Left ventricle myocardium inferior (tissue), 1 donor: ENCODE measurements around the gene NFASC. TPM values are rescaled to one million over a fixed set of nuclear protein-coding genes. Genes with fewer than 3 reads are reported as not detected.

Experiments used
- DNase-seq: peaks from one replicate; pipeline ENCODE4 v3.0.0-alpha.2; 2020
- H3K27ac ChIP-seq: fragments of 200-600 bp; replicated peaks from 2 replicates; pipeline ENCODE4 v1.8.0; 2021
- H3K27me3 ChIP-seq: fragments of 200-600 bp; 2 replicates; pipeline ENCODE4 v1.8.0; 2021; ENCODE audit warnings: low read depth
- H3K36me3 ChIP-seq: fragments of 200-600 bp; 2 replicates; pipeline ENCODE4 v1.8.0; 2021
- H3K4me1 ChIP-seq: fragments of 200-600 bp; 2 replicates; pipeline ENCODE4 v1.8.0; 2021
- H3K4me3 ChIP-seq: fragments of 200-600 bp; 2 replicates; pipeline ENCODE4 v1.8.0; 2021; ENCODE audit warnings: mild to moderate bottlenecking, moderate library complexity
- H3K9me3 ChIP-seq: fragments of 200-600 bp; replicated peaks from 2 replicates; pipeline ENCODE4 v1.8.0; 2021
- CTCF ChIP-seq: fragments of 200-600 bp; IDR thresholded peaks from 2 replicates; pipeline ENCODE4 v1.8.0; 2021; ENCODE audit warnings: antibody characterized with exemption, mild to moderate bottlenecking, borderline replicate concordance
- intact Hi-C: fragments of 100-400 bp; cut with micrococcal nuclease; formaldehyde crosslinking; loops from one replicate; pipeline ENCODE4 v1.11.0; 2022
- total RNA-seq: library from RNA; stranded (reverse); fragmentation: NEBNext Ultra II Directional; extraction: Animal tissue kit (Norgen Biotek cat#: 25700); gene quantifications from one replicate; pipeline ENCODE4 v1.2.1, GENCODE V29; 2021
- donor health status: DM: no; HTN: yes; CAD: no; lungs with severe emphysema.

The NFASC gene
- total RNA-seq, 1 donor from 2014 or later = 8.2 TPM

DNA sequence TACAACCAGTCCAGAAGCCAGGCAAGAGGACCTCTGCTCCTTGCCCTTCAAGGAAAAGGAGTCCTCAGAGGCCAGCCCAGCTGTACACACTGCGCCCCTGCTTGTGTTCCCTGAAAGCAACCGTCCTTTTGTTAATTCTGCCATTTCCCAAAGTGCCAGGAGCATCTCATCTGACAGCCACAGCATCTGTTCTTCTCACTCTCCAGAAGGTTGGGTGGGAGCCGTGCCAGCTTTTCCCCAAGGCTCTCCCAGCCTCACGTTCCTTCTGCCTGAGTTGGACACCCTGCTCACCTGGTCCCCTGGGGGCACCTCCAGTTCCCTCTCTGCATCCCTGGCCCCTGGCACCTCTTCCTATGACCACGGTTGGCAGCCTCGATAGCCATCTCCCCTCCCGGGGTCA, 161.8 kb downstream of the NFASC start:
- intact Hi-C loops = no loop called here
- Histone ChIP-seq H3K4me1 (no peaks in the 10 kb centered on the region), H3K36me3 (no peaks in the 10 kb centered on the region), H3K4me3 (no peak overlapping the region), H3K27ac (no peak overlapping the region), H3K27me3 (peaks cover 57% of the 10 kb centered on the region), H3K9me3 (no peaks in the 10 kb centered on the region)
- no peak for TF ChIP-seq CTCF
- DNase-seq = no peak

GRCh38 chr1:205037539-205037938, 166.9 kb downstream of the NFASC start:
- H3K4me1 ChIP-seq = no peaks in the 10 kb centered on the region
- no peak overlapping the region for H3K27ac ChIP-seq
- H3K27me3 ChIP-seq = peaks cover 37% of the 10 kb centered on the region
- no peaks in the 10 kb centered on the region for H3K36me3 ChIP-seq
- DNase-seq = no peak
- intact Hi-C loops = no loop called here
- H3K9me3 ChIP-seq = no peaks in the 10 kb centered on the region
- TF ChIP-seq CTCF = no peak
- H3K4me3 ChIP-seq = no peak overlapping the region

DNA sequence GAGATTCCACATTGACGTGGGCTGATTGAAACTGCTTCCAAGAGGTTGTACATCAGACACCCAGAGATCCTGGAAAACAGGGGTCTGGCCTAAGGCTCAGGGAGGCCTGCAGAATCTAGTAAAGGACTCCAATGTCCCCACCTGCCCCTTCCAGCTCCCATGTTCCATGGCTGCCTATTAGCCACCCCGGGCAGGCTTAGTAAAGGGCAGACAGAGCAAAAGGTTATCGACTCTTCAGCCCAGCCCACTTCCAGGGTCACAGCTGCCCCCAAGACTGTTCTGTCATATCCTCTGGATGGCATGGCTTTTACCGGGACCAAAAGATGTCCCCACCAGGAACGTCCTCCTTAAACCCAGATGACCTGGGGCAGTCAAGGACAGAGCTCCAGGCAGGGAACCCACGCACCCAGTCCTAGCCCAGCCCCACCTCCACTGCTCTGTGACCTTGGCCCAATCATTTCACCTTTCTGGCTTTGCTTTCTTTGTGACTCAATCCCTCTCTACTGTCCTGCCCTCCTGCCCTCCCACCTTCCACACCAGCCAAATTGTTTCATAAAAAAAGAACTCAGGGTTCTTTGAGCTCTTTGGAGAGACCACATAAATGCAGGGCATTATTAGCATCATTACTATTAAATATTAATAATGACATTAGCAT, 167.6 kb downstream of the NFASC start:
- H3K27ac ChIP-seq = no peak overlapping the region
- no peak overlapping the region for H3K4me3 ChIP-seq
- intact Hi-C loops = no loop called here

DNA sequence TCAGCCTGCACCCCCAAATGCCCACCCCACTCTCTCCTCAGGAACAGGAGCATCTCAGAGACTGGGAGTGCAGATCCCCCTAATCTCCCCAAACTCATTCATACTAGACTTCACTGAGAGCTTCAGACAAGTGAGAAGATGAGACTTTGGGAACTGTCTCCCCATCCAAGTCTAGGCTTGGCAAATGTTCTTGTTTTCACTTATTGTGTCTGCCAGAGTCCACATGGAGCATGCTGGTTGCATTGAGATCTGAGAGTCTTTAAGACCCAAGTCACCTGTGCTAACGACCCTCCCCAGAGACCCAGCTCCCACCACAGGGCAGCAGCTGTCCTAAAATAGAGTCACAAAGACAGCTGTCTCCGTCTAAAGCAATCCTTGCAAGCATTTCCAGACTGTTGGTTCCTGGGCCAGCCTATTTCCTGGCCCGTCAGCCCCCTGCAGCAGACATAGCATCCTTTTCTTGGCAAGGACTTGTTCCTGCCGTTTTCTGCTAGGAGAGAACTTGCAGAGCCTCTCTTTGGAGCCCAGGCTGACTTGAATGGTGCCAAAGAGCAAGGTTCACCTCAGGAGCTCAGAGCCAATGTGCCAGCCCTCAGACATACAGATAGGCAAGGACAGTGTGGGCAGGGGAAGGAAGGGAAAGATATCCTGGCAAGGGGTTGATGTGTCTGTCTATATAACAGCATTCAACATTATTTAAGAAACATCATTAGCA, 170.5 kb downstream of the NFASC start:
- intact Hi-C loops = no loop called here
- DNase-seq = no peak
- H3K36me3 ChIP-seq = no peaks in the 10 kb centered on the region
- H3K9me3 ChIP-seq = no peaks in the 10 kb centered on the region
- H3K27me3 ChIP-seq = peaks cover 62% of the 10 kb centered on the region
- H3K4me3 ChIP-seq = no peak overlapping the region
- no peak overlapping the region for H3K27ac ChIP-seq
- H3K4me1 ChIP-seq = peaks cover 9% of the 10 kb centered on the region
- no peak for TF ChIP-seq CTCF

More for the DNA sequence above, 167.6 kb downstream of the NFASC start:
- Histone ChIP-seq H3K4me1 (peaks cover 6% of the 10 kb centered on the region), H3K27me3 (peaks cover 37% of the 10 kb centered on the region), H3K9me3 (no peaks in the 10 kb centered on the region), H3K36me3 (no peaks in the 10 kb centered on the region)
- DNase-seq = no peak
- no peak for TF ChIP-seq CTCF

GRCh38 chr1:205041998-205042910, 171.6 kb downstream of the NFASC start:
- peaks cover 9% of the 10 kb centered on the region for H3K4me1 ChIP-seq
- no peak for TF ChIP-seq CTCF
- no peak for DNase-seq
- no peak overlapping the region for H3K4me3 ChIP-seq
- no peak overlapping the region for H3K27ac ChIP-seq
- no peaks in the 10 kb centered on the region for H3K9me3 ChIP-seq
- peaks cover 73% of the 10 kb centered on the region for H3K27me3 ChIP-seq
- intact Hi-C loops = no loop called here
- H3K36me3 ChIP-seq = no peaks in the 10 kb centered on the region
